ENCODE results near the gene CCR4.
"Not testable (repeated sequence)": the region's sequence is repeated elsewhere in the genome, so short reads cannot be mapped to it uniquely, and the experiment has no call there.

The CCR4 gene
- total RNA-seq: 92.9 to 264 (median 104) reads per million in 3 donors

DNA sequence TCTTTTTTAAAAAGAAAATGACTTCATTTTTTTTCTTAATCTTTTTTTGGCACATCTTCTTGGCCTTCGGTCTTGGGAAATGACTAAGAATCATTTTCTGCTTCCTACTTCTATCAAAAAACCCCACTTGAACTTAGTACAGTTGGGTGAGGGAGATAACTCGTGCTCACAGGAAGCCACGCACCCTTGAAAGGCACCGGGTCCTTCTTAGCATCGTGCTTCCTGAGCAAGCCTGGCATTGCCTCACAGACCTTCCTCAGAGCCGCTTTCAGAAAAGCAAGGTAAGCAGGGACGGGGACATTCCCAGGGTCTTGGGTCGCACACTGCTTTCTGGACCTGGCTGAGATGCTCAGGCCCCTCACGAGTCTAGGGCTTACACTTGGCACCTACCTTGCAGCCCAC is at the start of gene CCR4:
TSS of gene CCR4 (plus strand) at position 235 of the 402 bp plus-strand sequence. CDS start 1,779 bp downstream, outside the sequence.
- peak; percentile 38 to 58 (median 40) for DNase-seq
- H3K27ac ChIP-seq (ENCODE audit: insufficient read depth, low read length, poor library complexity, severe bottlenecking): peak within 1 kb of the TSS; percentile 77
- no peaks in the 10 kb centered on the region for H3K9me3 ChIP-seq (ENCODE audit: control insufficient read depth, low read length)
- peaks cover 27% of the 10 kb centered on the region for H3K4me1 ChIP-seq (ENCODE audit: control insufficient read depth, insufficient read depth, low read length, poor library complexity, severe bottlenecking)
- H3K36me3 ChIP-seq (ENCODE audit: control insufficient read depth, insufficient read depth, low read length): peaks cover 10% of the 10 kb centered on the region
- H3K27me3 ChIP-seq (replicated peaks; ENCODE audit: control insufficient read depth, insufficient read depth, low read length, poor library complexity, severe bottlenecking): no peaks in the 10 kb centered on the region
- peak within 1 kb of the TSS; percentile 45 for H3K4me3 ChIP-seq (ENCODE audit: insufficient read depth, low read depth, low read length, poor library complexity, severe bottlenecking)

DNA sequence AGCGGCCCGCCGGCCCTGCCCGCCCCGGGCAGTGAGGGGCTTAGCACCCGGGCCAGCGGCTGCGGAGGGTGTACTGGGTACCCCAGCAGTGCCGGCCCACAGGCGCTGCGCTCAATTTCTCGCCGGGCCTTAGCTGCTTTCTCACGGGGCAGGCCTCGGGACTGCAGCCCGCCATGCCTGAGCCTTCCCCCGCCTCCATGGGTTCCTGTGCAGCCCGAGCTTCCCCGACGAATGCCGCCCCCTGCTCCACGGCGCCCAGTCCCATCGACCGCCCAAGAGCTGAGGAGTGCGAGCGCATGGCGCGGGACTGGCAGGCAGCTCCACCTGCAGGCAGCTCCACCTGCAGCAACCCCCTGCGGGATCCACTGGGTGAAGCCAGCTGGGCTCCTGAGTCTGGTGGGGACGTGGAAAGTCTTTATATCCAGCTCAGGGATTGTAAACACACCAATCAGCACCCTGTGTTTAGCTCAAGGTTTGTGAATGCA is 48.5 kb upstream of the CCR4 start:
- H3K9me3 ChIP-seq (ENCODE audit: control insufficient read depth, low read length); DNase-seq; H3K36me3 ChIP-seq (ENCODE audit: control insufficient read depth, insufficient read depth, low read length); H3K27me3 ChIP-seq (replicated peaks; ENCODE audit: control insufficient read depth, insufficient read depth, low read length, poor library complexity, severe bottlenecking); H3K27ac ChIP-seq (ENCODE audit: insufficient read depth, low read length, poor library complexity, severe bottlenecking); H3K4me1 ChIP-seq (ENCODE audit: control insufficient read depth, insufficient read depth, low read length, poor library complexity, severe bottlenecking): not testable (repeated sequence)
- H3K4me3 ChIP-seq (ENCODE audit: insufficient read depth, low read depth, low read length, poor library complexity, severe bottlenecking): peak overlapping the region; percentile 17

DNA sequence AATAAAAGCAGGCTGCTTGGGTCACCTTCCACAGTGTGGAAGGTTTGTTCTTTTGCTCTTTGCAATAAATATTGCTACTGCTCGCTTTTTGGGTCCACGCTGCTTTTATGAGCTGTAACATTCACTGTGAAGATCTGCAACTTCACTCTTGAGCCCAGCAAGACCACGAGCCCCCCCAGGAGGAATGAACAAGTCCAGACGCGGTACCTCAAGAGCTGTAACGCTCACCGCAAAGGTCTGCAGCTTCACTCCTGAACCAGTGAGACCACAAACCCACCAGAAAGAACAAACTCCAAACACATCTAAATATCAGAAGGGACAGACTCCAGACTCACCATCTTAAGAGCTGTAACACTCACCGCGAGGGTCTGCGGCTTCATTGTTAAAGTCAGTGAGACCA is 47.5 kb upstream of the CCR4 start:
- no peaks in the 10 kb centered on the region for H3K27me3 ChIP-seq (replicated peaks; ENCODE audit: control insufficient read depth, insufficient read depth, low read length, poor library complexity, severe bottlenecking)
- no peaks in the 10 kb centered on the region for H3K9me3 ChIP-seq (ENCODE audit: control insufficient read depth, low read length)
- H3K27ac ChIP-seq (ENCODE audit: insufficient read depth, low read length, poor library complexity, severe bottlenecking): no peak overlapping the region
- DNase-seq: no peak
- H3K4me3 ChIP-seq (ENCODE audit: insufficient read depth, low read depth, low read length, poor library complexity, severe bottlenecking): no peak overlapping the region
- peaks cover 2% of the 10 kb centered on the region for H3K4me1 ChIP-seq (ENCODE audit: control insufficient read depth, insufficient read depth, low read length, poor library complexity, severe bottlenecking)
- no peaks in the 10 kb centered on the region for H3K36me3 ChIP-seq (ENCODE audit: control insufficient read depth, insufficient read depth, low read length)

DNA sequence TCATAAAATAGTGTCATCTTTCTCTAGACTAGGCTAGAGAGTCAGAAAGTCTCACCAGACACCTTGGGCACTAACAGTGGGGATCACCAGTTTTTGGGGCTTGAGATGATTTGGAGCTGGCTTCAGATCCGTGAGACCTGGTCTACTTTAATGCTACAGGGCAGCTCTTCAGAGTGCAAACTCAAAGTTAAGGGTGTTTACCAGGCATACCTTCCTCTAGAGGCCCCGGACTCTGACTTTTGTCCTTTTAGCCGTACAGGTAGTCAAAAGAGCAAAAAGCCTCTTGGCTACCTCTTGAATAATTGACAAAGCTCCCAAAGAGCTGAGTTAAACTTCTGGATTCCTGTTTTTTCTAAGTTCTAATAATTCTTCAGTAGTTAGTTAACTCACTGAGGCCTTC is 41.4 kb upstream of the CCR4 start:
- no peaks in the 10 kb centered on the region for H3K27me3 ChIP-seq (replicated peaks; ENCODE audit: control insufficient read depth, insufficient read depth, low read length, poor library complexity, severe bottlenecking)
- H3K9me3 ChIP-seq (ENCODE audit: control insufficient read depth, low read length): no peaks in the 10 kb centered on the region
- H3K27ac ChIP-seq (ENCODE audit: insufficient read depth, low read length, poor library complexity, severe bottlenecking): no peak overlapping the region
- H3K4me3 ChIP-seq (ENCODE audit: insufficient read depth, low read depth, low read length, poor library complexity, severe bottlenecking): no peak overlapping the region
- DNase-seq: no peak
- H3K4me1 ChIP-seq (ENCODE audit: control insufficient read depth, insufficient read depth, low read length, poor library complexity, severe bottlenecking): no peaks in the 10 kb centered on the region
- H3K36me3 ChIP-seq (ENCODE audit: control insufficient read depth, insufficient read depth, low read length): no peaks in the 10 kb centered on the region

DNA sequence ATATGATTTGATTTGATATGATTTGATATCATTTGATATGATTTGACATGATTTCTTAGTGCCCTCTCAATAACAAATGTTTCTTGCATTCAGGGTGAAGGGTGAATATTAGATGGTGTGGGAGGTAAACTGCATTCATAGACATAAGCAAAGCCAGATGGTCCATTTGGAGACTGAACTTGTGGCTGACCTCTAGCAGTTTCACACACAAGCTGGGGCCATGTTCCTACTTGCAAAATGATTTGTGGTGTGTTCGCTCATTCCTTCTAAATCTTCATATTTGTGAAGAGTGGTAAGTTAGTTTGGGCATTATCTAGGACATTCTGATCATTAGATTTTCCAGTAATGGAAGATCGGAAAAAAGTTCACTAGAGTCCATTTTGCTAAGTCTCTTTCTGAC is 40.5 kb upstream of the CCR4 start:
- no peaks in the 10 kb centered on the region for H3K9me3 ChIP-seq (ENCODE audit: control insufficient read depth, low read length)
- no peaks in the 10 kb centered on the region for H3K4me1 ChIP-seq (ENCODE audit: control insufficient read depth, insufficient read depth, low read length, poor library complexity, severe bottlenecking)
- H3K27me3 ChIP-seq (replicated peaks; ENCODE audit: control insufficient read depth, insufficient read depth, low read length, poor library complexity, severe bottlenecking): no peaks in the 10 kb centered on the region
- no peak overlapping the region for H3K4me3 ChIP-seq (ENCODE audit: insufficient read depth, low read depth, low read length, poor library complexity, severe bottlenecking)
- no peaks in the 10 kb centered on the region for H3K36me3 ChIP-seq (ENCODE audit: control insufficient read depth, insufficient read depth, low read length)
- no peak for DNase-seq
- H3K27ac ChIP-seq (ENCODE audit: insufficient read depth, low read length, poor library complexity, severe bottlenecking): no peak overlapping the region

DNA sequence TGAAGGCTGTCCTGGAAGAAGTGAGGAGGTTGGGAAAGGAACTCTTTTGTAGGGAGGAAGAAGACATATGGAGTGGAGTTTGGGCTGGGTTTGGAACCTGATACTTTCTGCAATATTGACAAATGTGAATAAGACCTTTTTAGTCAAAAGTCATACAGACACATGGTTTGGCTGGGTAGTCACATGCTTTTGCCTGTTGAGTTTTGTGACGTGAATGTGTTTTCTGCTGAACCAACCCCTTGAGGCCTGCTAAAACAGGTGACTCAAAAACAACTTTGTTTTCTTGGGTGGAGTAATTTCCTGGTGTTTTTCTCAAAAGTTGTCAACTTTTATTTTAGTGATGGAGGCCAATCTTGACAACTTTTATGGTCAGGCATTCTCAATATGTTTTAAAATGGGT is 39.4 kb upstream of the CCR4 start:
- no peaks in the 10 kb centered on the region for H3K4me1 ChIP-seq (ENCODE audit: control insufficient read depth, insufficient read depth, low read length, poor library complexity, severe bottlenecking)
- no peak overlapping the region for H3K4me3 ChIP-seq (ENCODE audit: insufficient read depth, low read depth, low read length, poor library complexity, severe bottlenecking)
- no peaks in the 10 kb centered on the region for H3K27me3 ChIP-seq (replicated peaks; ENCODE audit: control insufficient read depth, insufficient read depth, low read length, poor library complexity, severe bottlenecking)
- no peak for DNase-seq
- no peaks in the 10 kb centered on the region for H3K36me3 ChIP-seq (ENCODE audit: control insufficient read depth, insufficient read depth, low read length)
- no peaks in the 10 kb centered on the region for H3K9me3 ChIP-seq (ENCODE audit: control insufficient read depth, low read length)
- no peak overlapping the region for H3K27ac ChIP-seq (ENCODE audit: insufficient read depth, low read length, poor library complexity, severe bottlenecking)

- no peaks in the 10 kb centered on the region for H3K36me3 ChIP-seq (ENCODE audit: control insufficient read depth, insufficient read depth, low read length)
- H3K27ac ChIP-seq (ENCODE audit: insufficient read depth, low read length, poor library complexity, severe bottlenecking): no peak overlapping the region
- no peaks in the 10 kb centered on the region for H3K4me1 ChIP-seq (ENCODE audit: control insufficient read depth, insufficient read depth, low read length, poor library complexity, severe bottlenecking)
- DNase-seq: no peak
- H3K9me3 ChIP-seq (ENCODE audit: control insufficient read depth, low read length): no peaks in the 10 kb centered on the region
- H3K27me3 ChIP-seq (replicated peaks; ENCODE audit: control insufficient read depth, insufficient read depth, low read length, poor library complexity, severe bottlenecking): no peaks in the 10 kb centered on the region
- no peak overlapping the region for H3K4me3 ChIP-seq (ENCODE audit: insufficient read depth, low read depth, low read length, poor library complexity, severe bottlenecking)
Measured at GRCh38 chr3:32913790-32914446, 37.5 kb upstream of the CCR4 start.

- DNase-seq: no peak
- Histone ChIP-seq H3K27me3 (replicated peaks; ENCODE audit: control insufficient read depth, insufficient read depth, low read length, poor library complexity, severe bottlenecking) (no peaks in the 10 kb centered on the region), H3K27ac (ENCODE audit: insufficient read depth, low read length, poor library complexity, severe bottlenecking) (no peak overlapping the region), H3K9me3 (ENCODE audit: control insufficient read depth, low read length) (no peaks in the 10 kb centered on the region), H3K4me1 (ENCODE audit: control insufficient read depth, insufficient read depth, low read length, poor library complexity, severe bottlenecking) (no peaks in the 10 kb centered on the region), H3K4me3 (ENCODE audit: insufficient read depth, low read depth, low read length, poor library complexity, severe bottlenecking) (no peak overlapping the region), H3K36me3 (ENCODE audit: control insufficient read depth, insufficient read depth, low read length) (no peaks in the 10 kb centered on the region)
Measured at GRCh38 chr3:32919920-32920319, 31.5 kb upstream of the CCR4 start.

- DNase-seq: no peak
- no peaks in the 10 kb centered on the region for H3K27me3 ChIP-seq (replicated peaks; ENCODE audit: control insufficient read depth, insufficient read depth, low read length, poor library complexity, severe bottlenecking)
- H3K36me3 ChIP-seq (ENCODE audit: control insufficient read depth, insufficient read depth, low read length): no peaks in the 10 kb centered on the region
- H3K4me3 ChIP-seq (ENCODE audit: insufficient read depth, low read depth, low read length, poor library complexity, severe bottlenecking): no peak overlapping the region
- no peaks in the 10 kb centered on the region for H3K9me3 ChIP-seq (ENCODE audit: control insufficient read depth, low read length)
- no peak overlapping the region for H3K27ac ChIP-seq (ENCODE audit: insufficient read depth, low read length, poor library complexity, severe bottlenecking)
- no peaks in the 10 kb centered on the region for H3K4me1 ChIP-seq (ENCODE audit: control insufficient read depth, insufficient read depth, low read length, poor library complexity, severe bottlenecking)
Measured at GRCh38 chr3:32922078-32922477, 29.4 kb upstream of the CCR4 start.

DNA sequence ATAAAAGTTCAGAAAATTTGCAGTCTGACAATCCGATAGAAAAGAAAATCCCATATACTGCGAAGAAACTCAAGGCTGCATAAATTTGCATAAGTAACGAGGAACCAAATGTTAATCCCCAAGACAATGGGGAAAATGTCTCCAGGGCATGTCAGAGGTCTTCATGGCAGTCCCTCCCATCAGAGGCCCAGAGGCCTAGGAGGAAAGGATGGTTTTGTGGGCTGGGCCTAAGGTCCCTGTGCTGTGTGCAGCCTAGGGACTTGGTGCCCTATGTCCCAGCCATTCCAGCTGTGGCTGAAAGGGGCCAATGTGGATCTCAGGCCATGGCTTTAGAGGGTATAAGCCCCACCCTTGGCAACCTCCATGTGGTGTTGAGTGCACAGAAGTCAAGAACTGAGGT is 21.3 kb upstream of the CCR4 start:
- Histone ChIP-seq H3K4me1 (ENCODE audit: control insufficient read depth, insufficient read depth, low read length, poor library complexity, severe bottlenecking) (no peaks in the 10 kb centered on the region), H3K4me3 (ENCODE audit: insufficient read depth, low read depth, low read length, poor library complexity, severe bottlenecking) (no peak overlapping the region), H3K27ac (ENCODE audit: insufficient read depth, low read length, poor library complexity, severe bottlenecking) (no peak overlapping the region), H3K27me3 (replicated peaks; ENCODE audit: control insufficient read depth, insufficient read depth, low read length, poor library complexity, severe bottlenecking) (no peaks in the 10 kb centered on the region), H3K9me3 (ENCODE audit: control insufficient read depth, low read length) (no peaks in the 10 kb centered on the region), H3K36me3 (ENCODE audit: control insufficient read depth, insufficient read depth, low read length) (no peaks in the 10 kb centered on the region)
- DNase-seq: no peak

All from effector memory CD4-positive, alpha-beta T cell (primary cell).